GM19372 (cell line): Measurements from ENCODE around the gene ABRACL.
"Not testable (repeated sequence)": the region's sequence is repeated elsewhere in the genome, so short reads cannot be mapped to it uniquely, and the experiment has no call there.

Experiments used
- ATAC-seq: cut with Tn5 transposase; IDR thresholded peaks from one replicate; pipeline ENCODE4 v1.9.1; 2021; ENCODE audit warnings: mild to moderate bottlenecking, low read depth, moderate library complexity; ENCODE audit not compliant: unreplicated experiment

The ABRACL gene

GRCh38 chr6:139008117-139008516 lies 20.4 kb upstream of the ABRACL start:
- ATAC-seq: no peak

- no peak for ATAC-seq
Measured at GRCh38 chr6:139010674-139011073, 17.9 kb upstream of the ABRACL start.

- ATAC-seq: no peak
Measured at GRCh38 chr6:139011980-139012379, 16.6 kb upstream of the ABRACL start.

- ATAC-seq: no peak
Measured at GRCh38 chr6:139013185-139013800, 15.3 kb upstream of the ABRACL start.

GRCh38 chr6:139014945-139015344 lies 13.6 kb upstream of the ABRACL start:
- ATAC-seq: no peak

- peak; percentile 87 for ATAC-seq
Measured at GRCh38 chr6:139016337-139017213, 12.0 kb upstream of the ABRACL start.

- ATAC-seq: no peak
Measured at GRCh38 chr6:139017227-139017626, 11.3 kb upstream of the ABRACL start.

- ATAC-seq: no peak
Measured at GRCh38 chr6:139019722-139020121, 8.8 kb upstream of the ABRACL start.

- ATAC-seq: no peak
Measured at GRCh38 chr6:139020689-139021088, 7.9 kb upstream of the ABRACL start.

GRCh38 chr6:139025416-139025815 lies 3.1 kb upstream of the ABRACL start:
- not testable (repeated sequence) for ATAC-seq

GRCh38 chr6:139027620-139028182 lies 844 bp upstream of the ABRACL start:
- ATAC-seq: no peak

GRCh38 chr6:139028215-139028657 lies 309 bp upstream of the ABRACL start:
- peak; percentile 3 for ATAC-seq

GRCh38 chr6:139029470-139030227 lies 1.1 kb downstream of the ABRACL start:
- peak; percentile 31 for ATAC-seq

GRCh38 chr6:139030228-139030963 lies 1.9 kb downstream of the ABRACL start:
- no peak for ATAC-seq

- ATAC-seq: no peak
Measured at GRCh38 chr6:139037490-139037889, 8.9 kb downstream of the ABRACL start.

- no peak for ATAC-seq
Measured at GRCh38 chr6:139044250-139044649, 15.7 kb downstream of the ABRACL start.

- ATAC-seq: no peak
Measured at GRCh38 chr6:139047677-139048076, 19.1 kb downstream of the ABRACL start.

- ATAC-seq: not testable (repeated sequence)
Measured at GRCh38 chr6:139048912-139049311, 20.4 kb downstream of the ABRACL start.

- not testable (repeated sequence) for ATAC-seq
Measured at GRCh38 chr6:139050131-139050769, 21.7 kb downstream of the ABRACL start.
